ENCODE data around the gene MTSS2. TPM values are rescaled to one million over a fixed set of nuclear protein-coding genes. Genes with fewer than 3 reads are reported as not detected.

Gene MTSS2
- total and polyA plus RNA-seq, 2 of the 8 experiments (the other 6 are each of a cell fraction or from before 2014, with no cell fraction given), result 23.3 to 36.7 TPM

- Histone ChIP-seq H4K8ac (ENCODE audit: extremely low read depth, insufficient read depth, low read length) (no peak overlapping the region; the same call in 1 of the 2 replicates), H3K9ac (replicated peaks in 1 of 4; ENCODE audit: extremely low read depth in 1 of 4, low read depth in 3 of 4, low read length in 3 of 4) (no peak overlapping the region), H3K36me3 (ENCODE audit: control insufficient read depth in 2 of 4, insufficient read depth in 4 of 4, low read length in 3 of 4) (peaks cover 0 to 8% (median 1%) of the 10 kb centered on the region in 4 experiments; a peak in 2 of 8 replicates), H3K4me3 (ENCODE audit: extremely low read depth in 1 of 4, insufficient read depth in 2 of 4, low read depth in 3 of 4, low read length in 4 of 4) (no peak overlapping the region), H2BK12ac (ENCODE audit: low read depth, low read length) (no peak overlapping the region), H3K56ac (replicated peaks; ENCODE audit: insufficient read length, low read depth, low read length) (no peak overlapping the region), H4K5ac (ENCODE audit: insufficient read length, low read depth, low read length) (no peak overlapping the region), H2BK15ac (ENCODE audit: low read length) (no peak overlapping the region), H2BK20ac (ENCODE audit: low read length) (no peak overlapping the region), H3K4me2 (ENCODE audit: insufficient read depth in 1 of 2, low read depth in 2 of 2, low read length in 2 of 2) (no peak overlapping the region), H2BK120ac (replicated peaks; ENCODE audit: low read depth, low read length) (no peak overlapping the region), H4K20me1 (replicated peaks in 1 of 2; ENCODE audit: control insufficient read depth in 1 of 2, insufficient read depth in 2 of 2, low read length in 2 of 2) (peaks cover 0 to 8% of the 10 kb centered on the region in 2 experiments), H3K9me3 (ENCODE audit: insufficient read depth in 2 of 2, low read depth in 1 of 2, low read length in 1 of 2) (no peaks in the 10 kb centered on the region), H3K27me3 (replicated peaks in 1 of 4; ENCODE audit: control insufficient read depth in 3 of 4, extremely low read depth in 1 of 4, insufficient read depth in 3 of 4, low read length in 3 of 4) (no peaks in the 10 kb centered on the region), H3K23ac (ENCODE audit: insufficient read length) (no peak overlapping the region), H3K18ac (ENCODE audit: extremely low read depth, low read length) (no peak overlapping the region), H2AK5ac (ENCODE audit: low read depth, low read length) (no peak overlapping the region), H3K23me2 (ENCODE audit: low read depth, low read length) (no peaks in the 10 kb centered on the region), H3K4me1 (replicated peaks in 1 of 4; ENCODE audit: control insufficient read depth in 3 of 4, insufficient read depth in 4 of 4, low read length in 3 of 4) (peaks cover 0 to 11% (median 3%) of the 10 kb centered on the region in 4 experiments; a peak in 3 of 7 replicates), H3K79me1 (ENCODE audit: low read depth, low read length) (no peaks in the 10 kb centered on the region), H4K91ac (replicated peaks; ENCODE audit: insufficient read length, low read length) (no peak overlapping the region), H3K79me2 (ENCODE audit: control insufficient read depth in 1 of 2, insufficient read depth in 2 of 2, low read length in 2 of 2) (no peaks in the 10 kb centered on the region), H3K27ac (ENCODE audit: low read depth, low read length) (no peak overlapping the region), H2BK5ac (ENCODE audit: low read depth, low read length) (no peak overlapping the region), H2AFZ (ENCODE audit: low read length) (no peak overlapping the region), H3K4ac (replicated peaks; ENCODE audit: insufficient read length, low read depth, low read length) (no peak overlapping the region), H3K14ac (ENCODE audit: insufficient read length) (no peak overlapping the region)
- no peak for FAIRE-seq
- WGBS, 2 experiments (ENCODE audit: extremely low coverage in 1 of 2, insufficient coverage in 1 of 2, insufficient read length in 1 of 2, insufficient replicate concordance in 2 of 2, low coverage in 1 of 2, low lambda C conversion rate in 2 of 2, missing lambda C conversion rate in 1 of 2), result 93% methylated on average over 16 of the region's 22 CpGs; no CpG with 5 or more reads in 1 of the 2 experiments
- ChIA-PET POLR2A (ENCODE audit: partially characterized antibody) (interaction anchor here (0.9 to 2.0 kb wide), 5 partner anchors 16 to 91 kb away, joined by 3 to 6 read pairs (median 5); no protein-coding TSS in a partner anchor), CTCF (ENCODE audit: partially characterized antibody) (interaction anchor here (0.8 to 8.0 kb wide), 23 partner anchors 8 to 125 kb away, joined by 3 to 148 read pairs (median 8); no protein-coding TSS in a partner anchor)
- DNase-seq (ENCODE audit: low read depth in 1 of 2, low spot score in 2 of 2), result no peak
- no peak for TF ChIP-seq CHD2 (IDR thresholded peaks at IDR 0.05; ENCODE audit: low read length)
- no peak for TF ChIP-seq BACH1 (IDR thresholded peaks at IDR 0.05; ENCODE audit: low read length)
- TF ChIP-seq SRF (IDR thresholded peaks at IDR 0.05; ENCODE audit: low read depth, low read length), result no peak
- no peak for TF ChIP-seq POU5F1 (IDR thresholded peaks at IDR 0.05; ENCODE audit: low read depth, low read length)
- no peak for TF ChIP-seq JUND (IDR thresholded peaks at IDR 0.05; ENCODE audit: low read length)
- TF ChIP-seq EP300 (IDR thresholded peaks at IDR 0.05; ENCODE audit: borderline replicate concordance in 1 of 2, low read depth in 2 of 2, low read length in 2 of 2), result no peak
- TF ChIP-seq HDAC6 (IDR thresholded peaks at IDR 0.05; ENCODE audit: low read depth, low read length), result no peak
- no peak for TF ChIP-seq POLR2A (IDR thresholded peaks at IDR 0.05; ENCODE audit: control extremely low read depth in 1 of 2, low read depth in 2 of 2, low read length in 2 of 2)
- no peak for TF ChIP-seq ATF2 (IDR thresholded peaks at IDR 0.05; ENCODE audit: low read length)
Observed at GRCh38 chr16:70678121-70678897, 7.5 kb downstream of the MTSS2 start.

Measured in H1 (cell line).